ENCODE results near the gene SELP. TPM values are rescaled to one million over a fixed set of nuclear protein-coding genes. Genes with fewer than 3 reads are reported as not detected.

SELP gene
- polyA plus RNA-seq, 1 donor (not counting 4 experiments of a cell fraction or from before 2014, with no cell fraction given) = 0.09 TPM

DNA sequence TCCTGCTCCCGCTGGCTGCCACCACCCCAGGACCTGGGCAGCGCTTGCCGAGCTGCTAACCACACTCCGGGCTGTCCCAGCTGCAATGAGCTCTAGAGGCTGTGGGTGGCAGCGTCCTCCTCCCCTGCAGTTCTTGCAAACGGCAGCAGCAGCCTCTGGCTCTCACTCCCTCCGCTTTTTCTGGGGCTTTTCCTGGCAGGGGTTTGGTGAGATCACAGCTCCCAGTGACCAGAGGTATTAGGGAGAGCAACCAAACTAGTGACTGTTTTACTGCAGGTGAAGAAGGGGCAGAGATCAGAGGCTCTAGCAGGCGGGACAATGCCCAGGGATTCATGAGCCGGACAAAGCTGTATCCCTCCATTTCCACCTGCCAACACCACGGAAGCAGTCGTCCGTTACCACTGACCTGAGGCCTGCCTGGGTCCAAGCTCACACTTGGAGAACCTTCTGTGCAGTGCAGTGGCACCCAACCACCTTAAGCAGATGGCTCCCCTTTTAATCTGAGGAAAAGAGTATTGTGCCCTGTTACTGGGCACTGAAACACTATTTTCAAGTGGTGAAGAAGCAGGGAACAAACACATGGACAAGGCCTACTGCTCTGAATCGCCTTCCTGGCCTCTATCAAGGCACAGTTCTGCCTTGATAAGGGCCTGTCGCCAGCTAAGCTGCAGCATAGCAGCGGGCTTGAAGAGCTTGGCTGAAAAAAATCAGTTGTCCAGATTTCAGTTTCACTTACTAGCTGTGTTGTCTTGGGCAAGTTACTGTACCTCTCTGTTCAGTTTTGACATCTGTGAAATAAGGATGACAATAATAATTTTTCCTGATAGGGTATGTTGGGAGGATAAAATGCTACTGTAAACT is 43.3 kb downstream of the SELP start, which contains the start of gene F5:
Gene F5 (minus strand): TSS at position 87 of the 861 bp plus-strand sequence. CDS start 95 bp downstream, outside the sequence.
- no peaks in the 10 kb centered on the region for H3K27me3 ChIP-seq (ENCODE audit: control insufficient read depth, extremely low read depth, insufficient read depth, low read length)

GRCh38 chr1:169586067-169586394 is 43.9 kb downstream of the SELP start:
- no peaks in the 10 kb centered on the region for H3K79me2 ChIP-seq (ENCODE audit: control insufficient read depth, insufficient read depth, low read length)
- no peaks in the 10 kb centered on the region for H4K20me1 ChIP-seq (ENCODE audit: control insufficient read depth, extremely low read depth, insufficient read depth, low read length)
- DNase-seq (ENCODE audit: low read depth, low spot score) = no peak
- no peaks in the 10 kb centered on the region for H3K36me3 ChIP-seq (ENCODE audit: control insufficient read depth in 2 of 2, extremely low read depth in 1 of 2, insufficient read depth in 2 of 2, low read length in 2 of 2)
- no peak overlapping the region for H3K4me3 ChIP-seq (ENCODE audit: control insufficient read depth in 2 of 3, extremely low read depth in 1 of 3, insufficient read depth in 2 of 3, low read depth in 1 of 3, low read length in 3 of 3)
- H3K4me2 ChIP-seq (ENCODE audit: control insufficient read depth, extremely low read depth, insufficient read depth, low read depth, low read length) = no peak overlapping the region
- H3K27me3 ChIP-seq (ENCODE audit: control insufficient read depth, extremely low read depth, insufficient read depth, low read length) = no peaks in the 10 kb centered on the region
- no peaks in the 10 kb centered on the region for H3K9me3 ChIP-seq (ENCODE audit: control insufficient read depth, low read depth, low read length)
- dilution Hi-C loops (cut with MboI; ENCODE audit: extremely low pct_ligation_motif_present, low sequenced_read_pairs) = no loop called here
- peak overlapping the region; percentile 65 for H2AFZ ChIP-seq (ENCODE audit: control insufficient read depth, low read length)
- H3K9ac ChIP-seq (ENCODE audit: control insufficient read depth, extremely low read depth, insufficient read depth, low read length) = no peak overlapping the region
- TF ChIP-seq EZH2 (IDR thresholded peaks at IDR 0.05; ENCODE audit: low read length) (no peak), CTCF (optimal IDR thresholded peaks at IDR 0.05 in 1 of 3, IDR thresholded peaks at IDR 0.05 in 1 of 3, conservative IDR thresholded peaks at IDR 0.05 in 1 of 3; ENCODE audit: extremely low read depth in 1 of 3, insufficient read depth in 2 of 3, low read length in 3 of 3) (no peak)
- H3K4me1 ChIP-seq (ENCODE audit: control insufficient read depth, extremely low read depth, insufficient read depth, low read length) = peaks cover 8% of the 10 kb centered on the region
- H3K27ac ChIP-seq (ENCODE audit: control insufficient read depth, insufficient read depth, low read length) = no peak overlapping the region
- H3K9me1 ChIP-seq (ENCODE audit: control insufficient read depth, extremely low read depth, insufficient read depth, low read length) = no peaks in the 10 kb centered on the region
- FAIRE-seq = no peak

More for the DNA sequence above, 43.3 kb downstream of the SELP start, which contains the start of gene F5:
- peak; percentile 56 to 81 (median 80) for TF ChIP-seq CTCF (optimal IDR thresholded peaks at IDR 0.05 in 1 of 3, IDR thresholded peaks at IDR 0.05 in 1 of 3, conservative IDR thresholded peaks at IDR 0.05 in 1 of 3; ENCODE audit: extremely low read depth in 1 of 3, insufficient read depth in 2 of 3, low read length in 3 of 3)
- TF ChIP-seq EZH2 (IDR thresholded peaks at IDR 0.05; ENCODE audit: low read length) = no peak
- H3K79me2 ChIP-seq (ENCODE audit: control insufficient read depth, insufficient read depth, low read length) = no peaks in the 10 kb centered on the region
- H3K4me2 ChIP-seq (ENCODE audit: control insufficient read depth, extremely low read depth, insufficient read depth, low read depth, low read length) = peak within 1 kb of the TSS; percentile 1
- no peaks in the 10 kb centered on the region for H3K36me3 ChIP-seq (ENCODE audit: control insufficient read depth in 2 of 2, extremely low read depth in 1 of 2, insufficient read depth in 2 of 2, low read length in 2 of 2)
- DNase-seq (ENCODE audit: low read depth, low spot score) (no peak), FAIRE-seq (no peak)
- H3K9ac ChIP-seq (ENCODE audit: control insufficient read depth, extremely low read depth, insufficient read depth, low read length) = no peak within 1 kb of the TSS
- dilution Hi-C loops (cut with MboI; ENCODE audit: extremely low pct_ligation_motif_present, low sequenced_read_pairs) = no loop called here
- H2AFZ ChIP-seq (ENCODE audit: control insufficient read depth, low read length) = peak within 1 kb of the TSS; percentile 65
- H3K27ac ChIP-seq (ENCODE audit: control insufficient read depth, insufficient read depth, low read length) = no peak within 1 kb of the TSS
- no peaks in the 10 kb centered on the region for H3K9me1 ChIP-seq (ENCODE audit: control insufficient read depth, extremely low read depth, insufficient read depth, low read length)
- no peaks in the 10 kb centered on the region for H4K20me1 ChIP-seq (ENCODE audit: control insufficient read depth, extremely low read depth, insufficient read depth, low read length)
- H3K4me3 ChIP-seq (ENCODE audit: control insufficient read depth in 2 of 3, extremely low read depth in 1 of 3, insufficient read depth in 2 of 3, low read depth in 1 of 3, low read length in 3 of 3) = no peak within 1 kb of the TSS
- peaks cover 8% of the 10 kb centered on the region for H3K4me1 ChIP-seq (ENCODE audit: control insufficient read depth, extremely low read depth, insufficient read depth, low read length)
- H3K9me3 ChIP-seq (ENCODE audit: control insufficient read depth, low read depth, low read length) = no peaks in the 10 kb centered on the region
